MM.1S (cell line): ENCODE results near the gene LMBR1.
"Not testable (repeated sequence)": the region's sequence is repeated elsewhere in the genome, so short reads cannot be mapped to it uniquely, and the experiment has no call there.

Experiments used
- EZH2 ChIP-seq: fragments of 300-600 bp; sonication (generic); optimal IDR thresholded peaks from 2 replicates; pipeline ENCODE3; 2017; ENCODE audit warnings: low read depth, mild to moderate bottlenecking, antibody characterized with exemption, low read length, mixed read lengths
- TF ChIP-seq, protein P1 (sequence below): fragments of 300-600 bp; sonication (generic); IDR thresholded peaks from 2 replicates; pipeline ENCODE4 v1.5.1; 2016; ENCODE audit warnings: antibody characterized with exemption, low read length, mixed read lengths

DNA sequence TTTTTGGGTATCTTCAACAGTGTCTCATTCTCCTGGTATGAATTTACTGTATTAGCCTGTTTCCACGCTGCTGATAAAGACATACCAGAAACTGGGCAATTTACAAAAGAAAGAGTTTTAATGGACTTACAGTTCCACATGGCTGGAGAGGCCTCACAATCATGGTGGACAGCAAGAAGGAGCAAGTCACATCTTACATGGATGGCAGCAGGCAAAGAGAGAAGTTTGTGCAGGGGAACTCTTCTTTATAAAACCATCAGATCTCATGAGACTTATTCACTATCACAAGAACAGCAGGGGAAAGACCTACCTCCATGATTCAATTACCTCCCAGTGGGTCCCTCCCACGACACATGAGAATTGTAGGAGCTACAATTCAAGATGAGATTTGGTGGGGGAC is 31.0 kb downstream of the LMBR1 start:
- TF ChIP-seq, protein P1, sequence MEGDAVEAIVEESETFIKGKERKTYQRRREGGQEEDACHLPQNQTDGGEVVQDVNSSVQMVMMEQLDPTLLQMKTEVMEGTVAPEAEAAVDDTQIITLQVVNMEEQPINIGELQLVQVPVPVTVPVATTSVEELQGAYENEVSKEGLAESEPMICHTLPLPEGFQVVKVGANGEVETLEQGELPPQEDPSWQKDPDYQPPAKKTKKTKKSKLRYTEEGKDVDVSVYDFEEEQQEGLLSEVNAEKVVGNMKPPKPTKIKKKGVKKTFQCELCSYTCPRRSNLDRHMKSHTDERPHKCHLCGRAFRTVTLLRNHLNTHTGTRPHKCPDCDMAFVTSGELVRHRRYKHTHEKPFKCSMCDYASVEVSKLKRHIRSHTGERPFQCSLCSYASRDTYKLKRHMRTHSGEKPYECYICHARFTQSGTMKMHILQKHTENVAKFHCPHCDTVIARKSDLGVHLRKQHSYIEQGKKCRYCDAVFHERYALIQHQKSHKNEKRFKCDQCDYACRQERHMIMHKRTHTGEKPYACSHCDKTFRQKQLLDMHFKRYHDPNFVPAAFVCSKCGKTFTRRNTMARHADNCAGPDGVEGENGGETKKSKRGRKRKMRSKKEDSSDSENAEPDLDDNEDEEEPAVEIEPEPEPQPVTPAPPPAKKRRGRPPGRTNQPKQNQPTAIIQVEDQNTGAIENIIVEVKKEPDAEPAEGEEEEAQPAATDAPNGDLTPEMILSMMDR: not testable (repeated sequence)
- not testable (repeated sequence) for TF ChIP-seq EZH2
